IPS-15b (cell line): Measurements from ENCODE around the gene CIAO3.
"Not testable (repeated sequence)": the region's sequence is repeated elsewhere in the genome, so short reads cannot be mapped to it uniquely, and the experiment has no call there.

Experiments
- H3K27me3 ChIP-seq: one replicate; pipeline ENCODE4 v1.6.1; 2013; ENCODE audit warnings: low read length; ENCODE audit not compliant: control insufficient read depth, insufficient read depth
- H3K36me3 ChIP-seq: one replicate; pipeline ENCODE4 v1.6.1; 2013; ENCODE audit warnings: low read length; ENCODE audit not compliant: control insufficient read depth, insufficient read depth
- H3K4me1 ChIP-seq: one replicate; pipeline ENCODE4 v1.6.1; 2013; ENCODE audit warnings: mild to moderate bottlenecking, low read length; ENCODE audit not compliant: control insufficient read depth, insufficient read depth
- H3K4me3 ChIP-seq: one replicate; pipeline ENCODE4 v1.5.1; 2013; ENCODE audit warnings: low read depth, low read length
- H3K9ac ChIP-seq: one replicate; pipeline ENCODE4 v1.6.1; 2013; ENCODE audit warnings: low read depth, mild to moderate bottlenecking, low read length
- H3K9me3 ChIP-seq: one replicate; pipeline ENCODE4 v1.6.1; 2013; ENCODE audit warnings: mild to moderate bottlenecking, low read length; ENCODE audit not compliant: control insufficient read depth, insufficient read depth

Gene CIAO3

DNA sequence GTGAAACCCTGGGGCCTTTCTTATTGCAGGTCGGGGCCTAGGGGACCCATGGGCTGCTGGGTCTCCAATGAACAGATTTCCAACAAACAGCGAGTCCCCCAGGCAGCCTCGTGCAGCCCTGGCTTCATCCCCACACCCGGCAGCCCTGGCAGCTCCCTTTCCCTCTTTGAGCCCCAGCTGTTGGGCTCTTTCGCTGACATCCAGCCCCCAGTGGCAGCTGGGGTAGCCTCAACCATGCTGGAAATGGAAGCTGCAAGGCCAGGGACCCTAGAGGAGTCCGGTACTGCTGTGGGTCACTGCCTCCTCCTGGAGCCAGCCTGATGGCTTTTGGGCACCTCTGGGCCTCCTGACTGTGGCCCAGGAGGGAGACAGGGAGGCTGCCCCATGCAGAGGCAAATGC lies 41.5 kb upstream of the CIAO3 start:
- no peaks in the 10 kb centered on the region for H3K4me1 ChIP-seq
- peaks cover 2% of the 10 kb centered on the region for H3K27me3 ChIP-seq
- H3K9ac ChIP-seq = no peak overlapping the region
- H3K4me3 ChIP-seq = no peak overlapping the region
- H3K9me3 ChIP-seq = no peaks in the 10 kb centered on the region
- peaks cover 11% of the 10 kb centered on the region for H3K36me3 ChIP-seq

GRCh38 chr16:781346-782010 lies 40.7 kb upstream of the CIAO3 start:
- H3K4me3 ChIP-seq = no peak overlapping the region
- no peak overlapping the region for H3K9ac ChIP-seq
- peaks cover 8% of the 10 kb centered on the region for H3K36me3 ChIP-seq
- H3K9me3 ChIP-seq = no peaks in the 10 kb centered on the region
- no peaks in the 10 kb centered on the region for H3K4me1 ChIP-seq
- peaks cover 2% of the 10 kb centered on the region for H3K27me3 ChIP-seq

DNA sequence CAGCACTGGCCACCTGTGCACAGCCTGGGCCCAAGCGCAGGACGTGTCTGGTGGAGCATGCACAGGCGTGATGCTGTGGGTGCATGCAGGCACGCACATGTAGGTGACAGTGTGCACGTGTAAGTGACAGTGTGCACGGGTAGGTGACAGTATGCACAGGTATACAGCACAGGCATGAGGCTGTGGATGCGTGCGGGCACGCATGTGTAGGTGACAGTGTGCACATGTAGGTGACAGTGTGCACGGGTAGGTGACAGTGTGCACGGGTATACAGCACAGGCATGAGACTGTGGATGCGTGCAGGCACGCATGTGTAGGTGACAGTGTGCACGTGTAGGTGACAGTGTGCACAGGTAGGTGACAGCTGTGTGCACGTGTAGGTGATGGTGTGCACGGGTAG lies 39.5 kb upstream of the CIAO3 start:
- Histone ChIP-seq H3K4me1 (no peaks in the 10 kb centered on the region), H3K27me3 (peaks cover 2% of the 10 kb centered on the region), H3K9me3 (no peaks in the 10 kb centered on the region), H3K4me3 (no peak overlapping the region), H3K36me3 (no peaks in the 10 kb centered on the region), H3K9ac (no peak overlapping the region)

DNA sequence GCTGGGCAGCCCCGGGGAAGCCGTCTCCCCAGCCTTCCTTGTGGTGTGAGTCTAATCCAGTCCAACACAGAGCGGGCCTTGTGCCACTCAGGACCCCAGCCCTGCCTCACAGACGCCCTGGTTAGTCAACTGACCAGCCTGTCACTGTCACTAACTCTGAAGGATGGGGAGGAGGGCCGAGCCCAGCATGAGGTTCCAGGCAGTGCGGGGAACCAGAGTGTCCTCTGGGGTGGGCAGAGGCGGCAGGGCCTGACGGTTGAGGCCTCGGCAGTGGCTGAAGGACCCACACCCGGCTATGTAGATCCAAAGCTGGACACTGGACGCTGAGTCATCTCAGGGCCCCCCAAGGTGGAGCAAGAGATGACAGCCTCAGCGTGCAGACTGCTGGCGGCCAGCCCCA lies 38.8 kb upstream of the CIAO3 start:
- H3K9me3 ChIP-seq = no peaks in the 10 kb centered on the region

GRCh38 chr16:778909-779527 lies 38.2 kb upstream of the CIAO3 start:
- Histone ChIP-seq H3K27me3 (peaks cover 2% of the 10 kb centered on the region), H3K4me3 (no peak overlapping the region), H3K9me3 (no peaks in the 10 kb centered on the region), H3K9ac (no peak overlapping the region), H3K4me1 (no peaks in the 10 kb centered on the region), H3K36me3 (no peaks in the 10 kb centered on the region)

More for the DNA sequence above, 38.8 kb upstream of the CIAO3 start:
- Histone ChIP-seq H3K9ac (no peak overlapping the region), H3K4me3 (no peak overlapping the region), H3K4me1 (no peaks in the 10 kb centered on the region), H3K36me3 (no peaks in the 10 kb centered on the region), H3K27me3 (peaks cover 2% of the 10 kb centered on the region)

DNA sequence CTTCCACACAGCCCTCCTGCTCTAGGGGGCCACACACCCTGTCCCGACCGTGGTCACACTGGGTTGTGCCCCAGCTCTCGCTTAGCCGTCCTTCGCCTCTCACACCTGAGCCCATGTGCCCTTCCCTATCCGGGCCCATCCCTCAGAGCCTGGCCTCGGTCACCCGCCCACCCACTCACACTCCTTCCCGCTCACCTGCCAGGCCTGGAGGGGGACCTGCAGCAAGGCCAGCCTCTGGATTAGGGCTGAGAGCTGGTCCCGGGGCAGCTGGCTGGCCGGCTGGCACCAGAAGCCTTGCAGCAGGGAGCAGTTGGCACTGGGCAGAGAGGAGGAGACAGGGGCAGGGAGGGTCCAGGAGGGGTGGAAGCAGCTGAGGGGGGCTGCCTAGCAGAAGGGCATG lies 37.6 kb upstream of the CIAO3 start:
- H3K36me3 ChIP-seq = no peaks in the 10 kb centered on the region
- H3K9me3 ChIP-seq = no peaks in the 10 kb centered on the region
- peaks cover 2% of the 10 kb centered on the region for H3K27me3 ChIP-seq
- no peak overlapping the region for H3K9ac ChIP-seq
- no peak overlapping the region for H3K4me3 ChIP-seq
- no peaks in the 10 kb centered on the region for H3K4me1 ChIP-seq

DNA sequence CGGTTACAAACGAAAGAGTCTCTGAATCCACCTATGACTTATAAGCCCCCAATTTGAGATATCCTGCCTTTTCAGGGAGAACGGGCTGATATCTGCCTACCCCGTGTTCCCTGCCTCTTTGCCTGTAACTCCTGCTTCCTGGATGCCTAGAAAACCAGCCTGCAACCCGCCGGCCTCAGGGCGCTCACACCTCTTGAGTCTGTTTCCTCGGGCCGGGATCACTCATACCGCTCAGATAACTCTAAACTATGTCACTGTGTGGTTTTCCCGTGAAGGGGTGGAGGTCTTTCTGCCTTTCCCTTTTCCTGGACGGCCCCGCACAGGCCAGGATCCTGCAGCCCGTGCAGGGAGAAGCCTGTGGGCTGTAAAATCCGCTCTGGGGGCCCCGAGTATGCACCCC lies 37.0 kb upstream of the CIAO3 start:
- Histone ChIP-seq H3K4me3 (no peak overlapping the region), H3K9me3 (no peaks in the 10 kb centered on the region), H3K4me1 (no peaks in the 10 kb centered on the region), H3K36me3 (no peaks in the 10 kb centered on the region), H3K9ac (no peak overlapping the region), H3K27me3 (peaks cover 2% of the 10 kb centered on the region)

DNA sequence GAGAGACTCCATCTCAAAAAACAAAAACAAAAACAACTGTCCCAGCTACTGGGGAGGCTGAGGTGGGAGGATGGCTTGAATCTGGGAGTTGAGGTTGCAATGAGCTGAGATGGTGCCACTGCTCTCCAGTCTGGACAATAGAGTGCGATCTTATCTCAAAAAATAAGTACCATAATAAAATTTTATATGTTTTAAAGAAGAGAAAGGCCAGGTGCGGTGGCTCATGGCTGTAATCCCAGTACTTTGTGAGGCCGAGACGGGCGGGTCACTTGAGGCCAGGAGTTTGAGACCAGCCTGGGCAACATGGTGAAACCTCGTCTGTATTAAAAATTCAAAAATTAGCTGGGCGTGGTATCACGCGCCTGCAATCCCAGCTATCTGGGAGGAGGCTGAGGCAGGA lies 36.0 kb upstream of the CIAO3 start:
- Histone ChIP-seq H3K4me1 (no peaks in the 10 kb centered on the region), H3K9me3 (no peaks in the 10 kb centered on the region), H3K9ac (no peak overlapping the region), H3K27me3 (peaks cover 2% of the 10 kb centered on the region), H3K36me3 (no peaks in the 10 kb centered on the region), H3K4me3 (no peak overlapping the region)

DNA sequence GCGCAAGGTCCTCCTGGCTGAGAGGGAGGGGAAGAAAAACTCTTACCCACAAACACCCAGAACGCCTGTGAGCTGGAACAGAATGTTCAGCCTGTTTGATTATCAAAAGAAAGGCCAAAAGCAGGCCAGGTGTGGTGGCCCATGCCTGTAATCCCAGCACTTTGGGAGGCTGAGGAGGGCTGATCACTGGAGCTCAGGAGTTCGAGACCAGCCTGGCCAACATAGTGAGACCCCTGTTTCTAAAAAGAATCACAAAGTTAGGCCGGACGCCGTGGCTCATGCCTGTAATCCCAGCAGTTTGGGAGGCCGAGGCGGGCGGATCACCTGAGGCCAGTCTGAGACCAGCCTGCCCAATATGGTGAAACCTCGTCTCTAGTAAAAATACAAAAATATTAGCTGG lies 35.5 kb upstream of the CIAO3 start:
- not testable (repeated sequence) for H3K4me3 ChIP-seq, H3K4me1 ChIP-seq, H3K9ac ChIP-seq, H3K36me3 ChIP-seq, H3K27me3 ChIP-seq, H3K9me3 ChIP-seq

DNA sequence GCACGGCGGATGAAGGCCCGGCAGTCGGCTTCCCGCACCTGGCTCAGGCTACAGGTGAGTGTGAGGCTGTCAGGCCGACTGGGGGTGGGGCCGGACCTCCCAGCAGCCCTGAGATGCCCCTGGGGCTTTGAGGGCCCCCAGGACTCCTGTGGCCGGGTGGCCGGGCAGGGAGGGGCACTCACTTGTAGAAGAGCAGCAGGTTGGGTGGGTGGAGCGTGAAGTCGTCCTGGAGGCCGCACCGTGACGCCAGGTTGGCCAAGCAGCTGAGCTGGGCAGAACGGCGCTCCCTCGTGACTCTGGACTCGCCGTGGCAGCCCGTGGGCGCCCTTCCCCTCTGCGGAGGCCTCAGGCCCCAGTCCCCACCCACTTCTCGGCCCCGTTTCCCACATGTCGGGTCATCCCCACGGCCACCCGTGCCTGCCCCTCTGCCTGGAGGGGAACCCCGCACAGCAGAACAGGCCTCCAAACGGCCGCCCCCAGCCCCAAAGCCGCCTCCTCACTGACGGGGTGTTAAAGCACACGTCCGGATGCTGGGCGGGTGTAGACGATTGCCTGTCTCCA lies 34.5 kb upstream of the CIAO3 start:
- no peak overlapping the region for H3K9ac ChIP-seq
- H3K4me1 ChIP-seq = no peaks in the 10 kb centered on the region
- H3K9me3 ChIP-seq = no peaks in the 10 kb centered on the region
- peaks cover 2% of the 10 kb centered on the region for H3K27me3 ChIP-seq
- no peaks in the 10 kb centered on the region for H3K36me3 ChIP-seq
- H3K4me3 ChIP-seq = no peak overlapping the region

- Histone ChIP-seq H3K9ac (no peak overlapping the region), H3K36me3 (no peaks in the 10 kb centered on the region), H3K4me1 (no peaks in the 10 kb centered on the region), H3K27me3 (peaks cover 2% of the 10 kb centered on the region), H3K4me3 (no peak overlapping the region), H3K9me3 (no peaks in the 10 kb centered on the region)
Measured at GRCh38 chr16:774086-775001, 33.5 kb upstream of the CIAO3 start.
